Spleen (tissue), 7 donors: ENCODE measurements around the gene CTBP1.

ENCODE experiments used
- POLR2AphosphoS5 ChIP-seq, 3 donors: sonication (generic); formaldehyde crosslinking; IDR thresholded peaks; one replicate each; pipeline ENCODE4 v1.5.1; 2017; ENCODE audit warnings: antibody characterized with exemption in 3 of 3
- TF ChIP-seq, protein P1 (sequence below), 11 experiments: fragments of 200-600 bp in 7 of 11; fragments of 450-650 bp in 4 of 11; sonication (generic) in 4 of 11; IDR thresholded peaks in 8 of 11; conservative IDR thresholded peaks in 3 of 11; 1 replicate in 7 of 11; 2 replicates in 4 of 11; pipeline versions ENCODE4 v1.4.0 to v1.8.0; 2016 to 2021; ENCODE audit warnings: antibody characterized with exemption in 11 of 11, inconsistent platforms in 4 of 11, mild to moderate bottlenecking in 1 of 11
- donor health status: DM: no; HTN: no; CAD: no; lungs with moderate emphysema.
- donor health status: DM: no; HTN: no; CAD: no.
- donor health status: DM: no; HTN: no; CAD: no.

- TF ChIP-seq POLR2AphosphoS5 (IDR thresholded peaks at IDR 0.05), result no peak
- TF ChIP-seq, protein P1, sequence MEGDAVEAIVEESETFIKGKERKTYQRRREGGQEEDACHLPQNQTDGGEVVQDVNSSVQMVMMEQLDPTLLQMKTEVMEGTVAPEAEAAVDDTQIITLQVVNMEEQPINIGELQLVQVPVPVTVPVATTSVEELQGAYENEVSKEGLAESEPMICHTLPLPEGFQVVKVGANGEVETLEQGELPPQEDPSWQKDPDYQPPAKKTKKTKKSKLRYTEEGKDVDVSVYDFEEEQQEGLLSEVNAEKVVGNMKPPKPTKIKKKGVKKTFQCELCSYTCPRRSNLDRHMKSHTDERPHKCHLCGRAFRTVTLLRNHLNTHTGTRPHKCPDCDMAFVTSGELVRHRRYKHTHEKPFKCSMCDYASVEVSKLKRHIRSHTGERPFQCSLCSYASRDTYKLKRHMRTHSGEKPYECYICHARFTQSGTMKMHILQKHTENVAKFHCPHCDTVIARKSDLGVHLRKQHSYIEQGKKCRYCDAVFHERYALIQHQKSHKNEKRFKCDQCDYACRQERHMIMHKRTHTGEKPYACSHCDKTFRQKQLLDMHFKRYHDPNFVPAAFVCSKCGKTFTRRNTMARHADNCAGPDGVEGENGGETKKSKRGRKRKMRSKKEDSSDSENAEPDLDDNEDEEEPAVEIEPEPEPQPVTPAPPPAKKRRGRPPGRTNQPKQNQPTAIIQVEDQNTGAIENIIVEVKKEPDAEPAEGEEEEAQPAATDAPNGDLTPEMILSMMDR (IDR thresholded peaks at IDR 0.05 in 8 of 11, conservative IDR thresholded peaks at IDR 0.05 in 3 of 11), result no peak
Measured at GRCh38 chr4:1212546-1213335, 36.2 kb downstream of the CTBP1 start.
